OCI-LY1 (cell line): ENCODE results near the gene PCSK6.

Experiments used
- CTCF ChIP-seq: fragments of 200-600 bp; sonication (generic), shearing (Covaris generic); IDR thresholded peaks from 2 replicates; pipeline ENCODE4 v1.5.1; 2017; ENCODE audit warnings: mild to moderate bottlenecking, antibody characterized with exemption, low read length, moderate library complexity, mixed read lengths
- EZH2 ChIP-seq: fragments of 200-600 bp; sonication (generic), shearing (Covaris generic); IDR thresholded peaks from 2 replicates; pipeline ENCODE4 v1.8.0; 2017; ENCODE audit warnings: borderline replicate concordance, mixed run types, mild to moderate bottlenecking, antibody characterized with exemption, low read length, moderate library complexity, mixed read lengths

GRCh38 chr15:101424984-101425383 lies 64.5 kb downstream of the PCSK6 start:
- TF ChIP-seq CTCF = no peak
- TF ChIP-seq EZH2 = no peak
